Endothelial cell of umbilical vein (primary cell): Measurements from ENCODE around the gene PAIP2. TPM values are rescaled to one million over a fixed set of nuclear protein-coding genes. Genes with fewer than 3 reads are reported as not detected.

Source experiments
- BruUV-seq: library from RNA; stranded (reverse); fragments of 400-500 nt; replicated peaks from 2 replicates; lab custom pipeline; 2021; lab: Mats Ljungman, UMichigan
- CTCF ChIA-PET: fragments of 300-600, 350-600 bp; sonication (Branson Sonifier 250); formaldehyde crosslinking; loops from one replicate; lab custom pipeline; 2021; ENCODE audit warnings: antibody characterized with exemption, inconsistent platforms; lab: Charles Lee
- POLR2A ChIA-PET: fragments of 300-600, 350-600 bp; sonication (Branson Sonifier 250); formaldehyde crosslinking; loops from one replicate; lab custom pipeline; 2021; ENCODE audit warnings: antibody characterized with exemption, inconsistent platforms; lab: Charles Lee
- DNase-seq: peaks from one replicate; pipeline ENCODE4 v3.0.0-alpha.2; 2011; ENCODE audit warnings: low read depth, low spot score
- FAIRE-seq: peaks from 2 replicates; lab custom pipeline; 2011; peaks lifted over from hg19 to GRCh38; lab: Jason Lieb, UNC
- H2AFZ ChIP-seq: 2 replicates; pipeline ENCODE4 v1.6.0; 2012; ENCODE audit warnings: low read depth, low read length, control low read depth, inconsistent platforms
- H3K27ac ChIP-seq: 2 replicates; pipeline ENCODE4 v1.5.1; 2011; ENCODE audit warnings: low read depth, mild to moderate bottlenecking, control low read depth, low read length, moderate library complexity; ENCODE audit not compliant: insufficient read depth
- H3K27me3 ChIP-seq, 2 experiments: 2 replicates each; pipeline versions ENCODE4 v1.6.0 to v1.6.1; 2011; ENCODE audit warnings: low read length in 2 of 2, mixed read lengths in 1 of 2; ENCODE audit not compliant: control insufficient read depth in 2 of 2, insufficient read depth in 2 of 2
- H3K36me3 ChIP-seq, 2 experiments: 2 replicates in 1 of 2; 3 replicates in 1 of 2; pipeline ENCODE4 v1.5.1; 2011; ENCODE audit warnings: low read length in 2 of 2, mild to moderate bottlenecking in 1 of 2, moderate library complexity in 1 of 2; ENCODE audit not compliant: control insufficient read depth in 2 of 2, insufficient read depth in 2 of 2; ENCODE audit errors: extremely low read depth in 1 of 2
- H3K4me1 ChIP-seq: 3 replicates; pipeline ENCODE4 v1.5.1; 2011; ENCODE audit warnings: mild to moderate bottlenecking, low read length; ENCODE audit not compliant: control insufficient read depth, insufficient read depth; ENCODE audit errors: extremely low read depth
- H3K4me2 ChIP-seq: 2 replicates; pipeline ENCODE4 v1.6.1; 2011; ENCODE audit warnings: low read length, control low read depth, mixed read lengths; ENCODE audit not compliant: insufficient read depth
- H3K4me3 ChIP-seq, 3 experiments: fragments of 200-600 bp in 1 of 3; sonication (generic), shearing (Covaris generic) in 1 of 3; replicated peaks in 1 of 3; 2 replicates each; pipeline ENCODE4 v1.5.1; 2011 to 2016; ENCODE audit warnings: control low read depth in 3 of 3, low read length in 3 of 3, mild to moderate bottlenecking in 2 of 3, inconsistent platforms in 1 of 3, low read depth in 1 of 3, moderate library complexity in 1 of 3; ENCODE audit not compliant: insufficient read depth in 1 of 3
- H3K79me2 ChIP-seq: 2 replicates; pipeline ENCODE4 v1.6.0; 2012; ENCODE audit warnings: low read length, inconsistent platforms; ENCODE audit not compliant: control insufficient read depth, insufficient read depth
- H3K9ac ChIP-seq: replicated peaks from 2 replicates; pipeline ENCODE3; 2011; ENCODE audit warnings: low read length, control low read depth; ENCODE audit not compliant: insufficient read depth; ENCODE audit errors: extremely low read depth
- H3K9me1 ChIP-seq: replicated peaks from 3 replicates; pipeline ENCODE4 v1.6.0; 2011; ENCODE audit warnings: mild to moderate bottlenecking, low read length; ENCODE audit not compliant: control insufficient read depth, insufficient read depth; ENCODE audit errors: extremely low read depth
- H3K9me3 ChIP-seq: replicated peaks from 2 replicates; pipeline ENCODE4 v1.5.1; 2012; ENCODE audit warnings: low read length, inconsistent platforms; ENCODE audit not compliant: control insufficient read depth, insufficient read depth
- H4K20me1 ChIP-seq: replicated peaks from 2 replicates; pipeline ENCODE3; 2011; ENCODE audit warnings: mild to moderate bottlenecking, low read length; ENCODE audit not compliant: control insufficient read depth, insufficient read depth; ENCODE audit errors: extremely low read depth
- CTCF ChIP-seq, 2 donors: IDR thresholded peaks; 1 replicate in 1 of 2; 2 replicates in 1 of 2; pipeline ENCODE4 v1.5.1; 2011; ENCODE audit warnings: low read length in 2 of 2, mild to moderate bottlenecking in 2 of 2, moderate library complexity in 2 of 2, control low read depth in 1 of 2, inconsistent platforms in 1 of 2, low read depth in 1 of 2; ENCODE audit not compliant: insufficient read depth in 1 of 2; ENCODE audit errors: extremely low read depth in 1 of 2
- EZH2 ChIP-seq: IDR thresholded peaks from 2 replicates; pipeline ENCODE4 v1.6.1; 2012; ENCODE audit warnings: borderline replicate concordance, low read depth, mild to moderate bottlenecking, moderate library complexity, low read length, inconsistent platforms; ENCODE audit not compliant: severe bottlenecking
- FOS ChIP-seq: IDR thresholded peaks from 2 replicates; pipeline ENCODE4 v1.6.1; 2011; ENCODE audit warnings: mild to moderate bottlenecking, low read length, moderate library complexity, borderline replicate concordance; ENCODE audit not compliant: insufficient read depth
- GATA2 ChIP-seq: IDR thresholded peaks from 2 replicates; pipeline ENCODE4 v1.7.0; 2011; ENCODE audit warnings: low read depth, mild to moderate bottlenecking, moderate library complexity, mixed read lengths, low read length; ENCODE audit not compliant: insufficient read length, insufficient read depth
- JUN ChIP-seq: IDR thresholded peaks from 2 replicates; pipeline ENCODE4 v1.6.1; 2011; ENCODE audit warnings: borderline replicate concordance, low read depth; ENCODE audit not compliant: insufficient read length, insufficient read depth
- MAX ChIP-seq: IDR thresholded peaks from 2 replicates; pipeline ENCODE4 v1.6.1; 2011; ENCODE audit not compliant: insufficient read depth, insufficient read length
- MYC ChIP-seq: IDR thresholded peaks from one replicate; pipeline ENCODE4 v1.6.1; 2011; ENCODE audit warnings: mild to moderate bottlenecking, low read depth, low read length
- POLR2A ChIP-seq: IDR thresholded peaks from 2 replicates; pipeline ENCODE4 v1.6.1; 2012; ENCODE audit warnings: low read depth, mild to moderate bottlenecking, control low read depth, low read length
- POLR2AphosphoS5 ChIP-seq: IDR thresholded peaks from 2 replicates; pipeline ENCODE4 v1.6.1; 2012; ENCODE audit warnings: low read depth, mild to moderate bottlenecking, control low read depth, low read length, moderate library complexity; ENCODE audit not compliant: insufficient read depth
- dilution Hi-C: fragments of 300-500 bp; cut with MboI; formaldehyde crosslinking; loops from one replicate; pipeline ENCODE4 v1.15.0; 2019; ENCODE audit warnings: low sequenced_read_pairs; ENCODE audit not compliant: extremely low pct_ligation_motif_present
- intact Hi-C: fragments of 100-400 bp; cut with micrococcal nuclease; formaldehyde crosslinking; loops from one replicate; pipeline ENCODE4 v1.10.0; 2022
- polyA plus RNA-seq, 4 experiments: library from polyadenylated mRNA; depleted of rRNA in 3 of 4; stranded (reverse) in 3 of 4; unstranded in 1 of 4; fragments of >200 nt; gene quantifications; 2 replicates each; pipeline versions ENCODE4 v1.2.1 to v1.2.3, GENCODE V29; 2011 to 2012; ENCODE audit warnings: missing spikeins in 1 of 4
- total RNA-seq: library from RNA; stranded (reverse); gene quantifications from 2 replicates; pipeline ENCODE4 v1.2.3, GENCODE V29; 2021

Gene PAIP2
- total and polyA plus RNA-seq, 2 donors (not counting 3 experiments of a cell fraction or from before 2014, with no cell fraction given): 52.1 to 80.4 TPM

GRCh38 chr5:139297439-139298133 is 44.1 kb upstream of the PAIP2 start:
- H3K9me3 ChIP-seq: no peaks in the 10 kb centered on the region
- ChIA-PET POLR2A (interaction anchor here (1.1 kb wide), 1 partner anchor 37 kb away, joined by 8 read pairs; no protein-coding TSS in a partner anchor), CTCF (interaction anchor here (1.1 kb wide), 1 partner anchor 10 kb away, joined by 3 read pairs; no protein-coding TSS in a partner anchor)
- TF ChIP-seq FOS (no peak), MAX (no peak), EZH2 (no peak), POLR2AphosphoS5 (no peak), MYC (no peak), GATA2 (no peak), JUN (no peak), CTCF (IDR thresholded peaks at IDR 0.05; ENCODE audit: extremely low read depth in 1 of 2, insufficient read depth in 1 of 2, low read depth in 1 of 2, low read length in 2 of 2) (no peak), POLR2A (no peak)
- H3K27ac ChIP-seq: no peak overlapping the region
- no peak overlapping the region for H3K9ac ChIP-seq
- DNase-seq (no peak), FAIRE-seq (no peak)
- no peak overlapping the region for H3K4me3 ChIP-seq
- peaks cover 46% of the 10 kb centered on the region for H4K20me1 ChIP-seq
- no peaks in the 10 kb centered on the region for H3K9me1 ChIP-seq
- intact Hi-C loops (no loop called here), dilution Hi-C loops (no loop called here)
- H2AFZ ChIP-seq: no peak overlapping the region
- peaks cover 92% of the 10 kb centered on the region for H3K79me2 ChIP-seq
- H3K4me2 ChIP-seq: peak overlapping the region; percentile 25
- H3K4me1 ChIP-seq: peaks cover 21% of the 10 kb centered on the region
- no TSS peak for BruUV-seq
- H3K36me3 ChIP-seq: no peaks in the 10 kb centered on the region
- no peaks in the 10 kb centered on the region for H3K27me3 ChIP-seq
